Astrocyte (in vitro differentiated cells and primary cell): Measurements from ENCODE around the gene PGBD2. TPM values are rescaled to one million over a fixed set of nuclear protein-coding genes. Genes with fewer than 3 reads are reported as not detected.

Source experiments
- DNase-seq: peaks from one replicate; pipeline ENCODE4 v3.0.0-alpha.2; 2010; ENCODE audit warnings: low read depth
- FAIRE-seq: peaks from 2 replicates; lab custom pipeline; 2011; peaks lifted over from hg19 to GRCh38; lab: Jason Lieb, UNC
- H2AFZ ChIP-seq: 2 replicates; pipeline ENCODE4 v1.6.0; 2012; ENCODE audit warnings: low read depth, low read length, inconsistent platforms
- H3K27ac ChIP-seq: 2 replicates; pipeline ENCODE4 v1.5.1; 2011; ENCODE audit warnings: low read depth, low read length, inconsistent platforms
- H3K27me3 ChIP-seq: 2 replicates; pipeline ENCODE4 v1.6.0; 2011; ENCODE audit warnings: low read length, inconsistent platforms; ENCODE audit not compliant: insufficient read depth
- H3K36me3 ChIP-seq: 2 replicates; pipeline ENCODE4 v1.5.1; 2011; ENCODE audit warnings: low read length, inconsistent platforms; ENCODE audit not compliant: insufficient read depth
- H3K4me1 ChIP-seq: 2 replicates; pipeline ENCODE4 v1.5.1; 2011; ENCODE audit warnings: low read length, inconsistent platforms; ENCODE audit not compliant: insufficient read depth
- H3K4me2 ChIP-seq: 2 replicates; pipeline ENCODE4 v1.6.0; 2012; ENCODE audit warnings: low read length, inconsistent platforms
- H3K4me3 ChIP-seq: 2 replicates; pipeline ENCODE4 v1.5.1; 2011; ENCODE audit warnings: low read depth, mild to moderate bottlenecking, low read length, inconsistent platforms; ENCODE audit not compliant: insufficient read depth
- H3K79me2 ChIP-seq: 2 replicates; pipeline ENCODE4 v1.6.0; 2012; ENCODE audit warnings: mild to moderate bottlenecking, low read length, inconsistent platforms; ENCODE audit not compliant: insufficient read depth
- H3K9ac ChIP-seq: 2 replicates; pipeline ENCODE4 v1.6.0; 2012; ENCODE audit warnings: mild to moderate bottlenecking, low read length, inconsistent platforms
- H3K9me3 ChIP-seq: 2 replicates; pipeline ENCODE4 v1.5.1; 2012; ENCODE audit warnings: low read depth, mild to moderate bottlenecking, low read length, inconsistent platforms; ENCODE audit not compliant: insufficient read depth
- H4K20me1 ChIP-seq: 2 replicates; pipeline ENCODE4 v1.6.0; 2012; ENCODE audit warnings: low read length, inconsistent platforms; ENCODE audit not compliant: insufficient read depth
- H3K27ac Mint-ChIP-seq: one replicate; pipeline ENCODE4 v1.8.0; 2021; ENCODE audit warnings: mild to moderate bottlenecking, mixed read lengths; ENCODE audit not compliant: unreplicated experiment
- H3K27me3 Mint-ChIP-seq: one replicate; pipeline ENCODE4 v1.8.0; 2021; ENCODE audit warnings: low read depth, mixed read lengths; ENCODE audit not compliant: unreplicated experiment
- H3K36me3 Mint-ChIP-seq: one replicate; pipeline ENCODE4 v1.8.0; 2021; ENCODE audit warnings: low read depth, mixed read lengths; ENCODE audit not compliant: unreplicated experiment
- H3K4me1 Mint-ChIP-seq: one replicate; pipeline ENCODE4 v1.8.0; 2021; ENCODE audit warnings: low read depth, mixed read lengths; ENCODE audit not compliant: unreplicated experiment
- H3K4me3 Mint-ChIP-seq: one replicate; pipeline ENCODE4 v1.8.0; 2021; ENCODE audit warnings: mild to moderate bottlenecking, moderate library complexity, mixed read lengths; ENCODE audit not compliant: unreplicated experiment
- H3K9me3 Mint-ChIP-seq: one replicate; pipeline ENCODE4 v1.8.0; 2021; ENCODE audit warnings: mild to moderate bottlenecking, mixed read lengths; ENCODE audit not compliant: unreplicated experiment
- CTCF ChIP-seq: IDR thresholded peaks from 2 replicates; pipeline ENCODE4 v1.5.1; 2011; ENCODE audit warnings: low read depth, mild to moderate bottlenecking, inconsistent platforms, low read length, moderate library complexity; ENCODE audit not compliant: insufficient read depth
- EZH2 ChIP-seq: IDR thresholded peaks from 2 replicates; pipeline ENCODE4 v1.6.1; 2012; ENCODE audit warnings: mild to moderate bottlenecking, low read length, inconsistent platforms; ENCODE audit not compliant: insufficient read depth
- total RNA-seq: library from RNA; stranded (reverse); gene quantifications from 2 replicates; pipeline ENCODE4 v1.2.1, GENCODE V29; 2021

Gene PGBD2
- total RNA-seq, 1 donor from 2014 or later = 6.2 TPM

- Histone ChIP-seq H4K20me1 (no peaks in the 10 kb centered on the region), H3K4me1 (no peaks in the 10 kb centered on the region), H3K79me2 (no peaks in the 10 kb centered on the region), H3K27ac (no peak overlapping the region), H3K27me3 (peaks cover 2% of the 10 kb centered on the region), H3K9me3 (no peaks in the 10 kb centered on the region), H3K4me3 (no peak overlapping the region), H3K9ac (no peak overlapping the region), H3K36me3 (no peaks in the 10 kb centered on the region), H3K4me2 (no peak overlapping the region), H2AFZ (no peak overlapping the region)
- Mint-ChIP-seq H3K9me3 (no peaks in the 10 kb centered on the region), H3K27ac (no peak overlapping the region), H3K27me3 (no peaks in the 10 kb centered on the region), H3K4me3 (no peak overlapping the region), H3K4me1 (no peaks in the 10 kb centered on the region), H3K36me3 (no peaks in the 10 kb centered on the region)
- FAIRE-seq = no peak
- TF ChIP-seq CTCF (no peak), EZH2 (no peak)
- DNase-seq = no peak
Measured at GRCh38 chr1:248894837-248895236, 11.2 kb upstream of the PGBD2 start.

DNA sequence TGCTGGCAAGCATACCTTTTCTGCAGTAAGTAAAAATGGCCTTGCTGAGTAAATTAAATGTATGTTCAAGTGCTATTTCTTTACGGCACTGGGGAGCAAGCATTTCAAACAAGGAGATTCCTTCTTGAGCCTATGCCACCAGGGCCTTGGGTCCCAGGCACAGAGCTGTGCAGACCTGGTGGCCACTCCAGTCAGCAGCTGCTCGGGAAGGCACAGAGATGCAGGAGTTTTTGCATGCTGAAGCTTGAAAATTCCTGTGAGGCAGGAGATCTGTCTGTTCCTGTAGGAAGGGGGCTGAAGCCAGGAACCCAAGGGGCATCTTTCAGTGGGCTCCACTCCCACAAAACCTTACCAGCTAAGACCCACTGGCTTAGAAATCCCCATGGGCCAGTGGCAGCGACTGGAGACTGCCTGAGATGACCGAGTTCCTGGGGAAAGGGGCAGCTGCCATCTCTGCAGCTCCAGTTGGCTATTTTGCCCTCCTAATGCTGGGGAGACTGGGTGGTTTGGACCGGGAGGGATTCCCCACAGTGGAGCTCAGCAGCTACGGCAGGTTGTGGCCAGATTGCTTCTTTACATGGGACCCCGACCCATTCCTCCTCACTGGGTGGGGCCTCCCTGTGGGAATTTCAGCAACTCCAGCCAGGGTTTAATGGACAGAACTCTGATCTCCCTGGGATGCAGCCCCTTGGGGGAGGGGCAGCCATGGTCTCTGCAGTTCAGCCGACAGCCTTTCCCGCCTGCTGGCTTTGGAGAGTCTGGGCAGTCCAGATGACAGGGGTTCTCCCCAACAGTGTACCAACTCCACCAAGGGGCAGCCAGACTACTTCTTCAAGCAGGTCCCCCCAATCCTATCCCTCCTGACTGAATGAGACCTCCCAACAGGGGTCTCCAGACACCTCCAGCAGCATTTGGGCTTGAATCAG, 8.4 kb upstream of the PGBD2 start:
- Histone ChIP-seq H3K4me1 (no peaks in the 10 kb centered on the region), H3K4me2 (no peak overlapping the region), H3K27me3 (peaks cover 2% of the 10 kb centered on the region), H3K79me2 (no peaks in the 10 kb centered on the region), H3K9me3 (no peaks in the 10 kb centered on the region), H2AFZ (no peak overlapping the region), H3K9ac (no peak overlapping the region), H4K20me1 (no peaks in the 10 kb centered on the region), H3K36me3 (no peaks in the 10 kb centered on the region), H3K4me3 (no peak overlapping the region), H3K27ac (no peak overlapping the region)
- Mint-ChIP-seq H3K4me3 (no peak overlapping the region), H3K36me3 (no peaks in the 10 kb centered on the region), H3K4me1 (no peaks in the 10 kb centered on the region), H3K27ac (no peak overlapping the region), H3K27me3 (no peaks in the 10 kb centered on the region), H3K9me3 (no peaks in the 10 kb centered on the region)
- FAIRE-seq (no peak), DNase-seq (no peak)
- no peak for TF ChIP-seq CTCF
- no peak for TF ChIP-seq EZH2

GRCh38 chr1:248900637-248901036, 5.4 kb upstream of the PGBD2 start:
- no peaks in the 10 kb centered on the region for H3K4me1 Mint-ChIP-seq
- no peak overlapping the region for H3K4me3 ChIP-seq
- H3K9ac ChIP-seq = no peak overlapping the region
- no peak overlapping the region for H3K27ac Mint-ChIP-seq
- H3K27ac ChIP-seq = no peak overlapping the region
- no peak overlapping the region for H3K4me3 Mint-ChIP-seq
- FAIRE-seq (no peak), DNase-seq (no peak)
- no peaks in the 10 kb centered on the region for H3K9me3 Mint-ChIP-seq
- no peaks in the 10 kb centered on the region for H4K20me1 ChIP-seq
- no peaks in the 10 kb centered on the region for H3K27me3 ChIP-seq
- no peaks in the 10 kb centered on the region for H3K36me3 ChIP-seq
- H3K36me3 Mint-ChIP-seq = no peaks in the 10 kb centered on the region
- TF ChIP-seq CTCF (no peak), EZH2 (no peak)
- H3K27me3 Mint-ChIP-seq = no peaks in the 10 kb centered on the region
- no peaks in the 10 kb centered on the region for H3K9me3 ChIP-seq
- no peaks in the 10 kb centered on the region for H3K79me2 ChIP-seq
- no peak overlapping the region for H3K4me2 ChIP-seq
- peaks cover 2% of the 10 kb centered on the region for H3K4me1 ChIP-seq
- no peak overlapping the region for H2AFZ ChIP-seq
